GM12891 (cell line): Measurements from ENCODE around the gene GUCY1B1.

Source experiments
- POLR2A ChIP-seq: IDR thresholded peaks from 2 replicates; pipeline ENCODE4 v1.6.1; 2011; ENCODE audit warnings: low read depth, low read length, control low read depth
- POLR2AphosphoS5 ChIP-seq: IDR thresholded peaks from 2 replicates; pipeline ENCODE4 v1.6.1; 2011; ENCODE audit warnings: low read depth, low read length, control low read depth
- POU2F2 ChIP-seq: IDR thresholded peaks from 2 replicates; pipeline ENCODE4 v1.6.1; 2011; ENCODE audit warnings: low read depth, mild to moderate bottlenecking, control low read depth, low read length, moderate library complexity
- SPI1 ChIP-seq: IDR thresholded peaks from 2 replicates; pipeline ENCODE4 v1.6.1; 2011; ENCODE audit warnings: low read depth, low read length, control low read depth
- TAF1 ChIP-seq: IDR thresholded peaks from 2 replicates; pipeline ENCODE4 v1.6.1; 2011; ENCODE audit warnings: low read depth, low read length, control low read depth

DNA sequence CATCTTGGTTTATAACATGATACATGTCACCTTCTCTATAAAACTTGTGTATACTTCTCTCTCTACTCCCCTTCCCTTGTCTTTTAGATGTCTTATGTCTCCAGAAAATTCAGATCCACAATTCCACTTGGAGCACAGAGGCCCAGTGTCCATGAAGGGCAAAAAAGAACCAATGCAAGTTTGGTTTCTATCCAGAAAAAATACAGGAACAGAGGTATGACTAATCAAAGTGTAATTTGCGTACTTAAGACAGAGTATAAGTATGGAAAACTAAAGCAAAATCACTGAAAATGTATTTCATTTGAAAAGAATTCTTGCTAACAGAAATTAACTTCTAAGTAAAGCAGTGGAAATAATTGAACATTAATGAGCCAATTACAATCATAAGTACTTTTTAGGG is 46.2 kb downstream of the GUCY1B1 start:
- TF ChIP-seq POLR2A (no peak), TAF1 (no peak), POLR2AphosphoS5 (no peak), SPI1 (no peak), POU2F2 (no peak)
